ENCODE data around the gene CA6.
"Not testable (repeated sequence)": the region's sequence is repeated elsewhere in the genome, so short reads cannot be mapped to it uniquely, and the experiment has no call there.

The CA6 gene

DNA sequence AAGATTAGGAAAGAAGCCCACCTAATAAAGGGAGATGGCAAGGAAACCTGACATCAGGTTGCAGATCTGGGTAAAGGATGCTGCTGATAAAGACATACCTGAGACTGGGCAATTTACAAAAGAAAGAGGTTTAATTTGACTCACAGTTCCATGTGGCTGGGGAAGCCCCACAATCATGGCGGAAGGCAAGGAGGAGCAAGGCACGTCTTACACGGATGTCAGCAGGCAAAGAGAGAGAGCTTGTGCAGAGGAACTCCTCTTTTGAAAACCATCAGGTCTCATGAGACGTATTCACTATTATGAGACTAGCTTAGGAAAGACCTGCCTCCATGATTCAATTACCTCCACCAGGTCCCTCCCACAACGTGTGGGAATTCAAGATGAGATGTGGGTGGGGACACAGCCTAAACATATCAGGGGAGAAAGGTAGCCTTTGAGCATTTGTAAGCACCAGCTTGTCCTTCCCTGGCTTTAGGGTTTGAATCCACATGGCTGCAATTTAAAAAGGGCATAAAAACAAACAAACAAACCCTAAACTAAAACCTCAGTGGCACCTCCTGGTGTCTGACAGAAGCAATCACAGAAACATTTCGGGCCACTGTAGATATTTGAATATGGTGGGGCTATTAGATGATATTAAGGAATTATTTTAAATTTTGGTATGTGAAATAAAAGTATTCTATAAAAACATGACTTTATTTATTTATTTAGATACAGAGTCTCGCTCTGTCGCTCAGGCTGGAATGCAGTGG, 47.4 kb downstream of the CA6 start:
- TF ChIP-seq, protein P1, sequence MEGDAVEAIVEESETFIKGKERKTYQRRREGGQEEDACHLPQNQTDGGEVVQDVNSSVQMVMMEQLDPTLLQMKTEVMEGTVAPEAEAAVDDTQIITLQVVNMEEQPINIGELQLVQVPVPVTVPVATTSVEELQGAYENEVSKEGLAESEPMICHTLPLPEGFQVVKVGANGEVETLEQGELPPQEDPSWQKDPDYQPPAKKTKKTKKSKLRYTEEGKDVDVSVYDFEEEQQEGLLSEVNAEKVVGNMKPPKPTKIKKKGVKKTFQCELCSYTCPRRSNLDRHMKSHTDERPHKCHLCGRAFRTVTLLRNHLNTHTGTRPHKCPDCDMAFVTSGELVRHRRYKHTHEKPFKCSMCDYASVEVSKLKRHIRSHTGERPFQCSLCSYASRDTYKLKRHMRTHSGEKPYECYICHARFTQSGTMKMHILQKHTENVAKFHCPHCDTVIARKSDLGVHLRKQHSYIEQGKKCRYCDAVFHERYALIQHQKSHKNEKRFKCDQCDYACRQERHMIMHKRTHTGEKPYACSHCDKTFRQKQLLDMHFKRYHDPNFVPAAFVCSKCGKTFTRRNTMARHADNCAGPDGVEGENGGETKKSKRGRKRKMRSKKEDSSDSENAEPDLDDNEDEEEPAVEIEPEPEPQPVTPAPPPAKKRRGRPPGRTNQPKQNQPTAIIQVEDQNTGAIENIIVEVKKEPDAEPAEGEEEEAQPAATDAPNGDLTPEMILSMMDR (conservative IDR thresholded peaks at IDR 0.05; ENCODE audit: low read depth, low read length) = peak; percentile 26
- no peak for DNase-seq (ENCODE audit: low read depth)
- no peak overlapping the region for H3K4me3 ChIP-seq (ENCODE audit: low read length)

DNA sequence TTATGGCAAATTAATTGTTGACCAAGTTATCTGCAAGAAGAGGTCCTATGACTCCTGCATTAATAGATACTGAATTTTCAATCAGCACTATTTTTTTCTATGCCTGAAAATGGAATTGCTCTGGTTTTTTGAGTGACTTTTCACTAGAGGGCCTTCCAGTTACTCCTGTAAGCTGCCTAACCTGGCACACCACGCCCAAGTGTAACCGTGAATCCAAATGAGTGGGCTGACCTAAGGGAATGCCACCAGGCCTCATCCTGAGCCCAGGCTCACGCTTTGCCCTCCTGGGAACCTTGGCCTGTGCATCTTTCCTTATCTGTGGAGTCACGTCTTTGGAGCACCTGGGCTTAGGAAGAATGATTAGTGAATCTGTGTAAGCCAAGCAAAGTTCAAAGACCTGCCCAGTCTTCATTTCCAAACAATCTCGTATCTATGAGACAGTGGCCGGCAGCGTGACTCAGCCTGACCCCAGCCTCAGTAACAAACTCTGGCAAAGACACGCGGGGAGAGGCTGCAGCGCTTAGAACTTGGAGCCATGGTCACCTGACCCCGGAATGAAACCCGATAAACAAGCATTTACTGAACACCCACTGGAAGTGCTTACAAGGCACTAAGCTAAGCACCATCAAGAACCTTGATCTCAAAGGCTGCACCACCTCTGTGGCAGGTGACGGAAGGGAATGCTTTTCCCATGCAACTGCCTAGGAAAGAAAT, 48.5 kb downstream of the CA6 start:
- not testable (repeated sequence) for DNase-seq (ENCODE audit: low read depth); H3K4me3 ChIP-seq (ENCODE audit: low read length)

DNA sequence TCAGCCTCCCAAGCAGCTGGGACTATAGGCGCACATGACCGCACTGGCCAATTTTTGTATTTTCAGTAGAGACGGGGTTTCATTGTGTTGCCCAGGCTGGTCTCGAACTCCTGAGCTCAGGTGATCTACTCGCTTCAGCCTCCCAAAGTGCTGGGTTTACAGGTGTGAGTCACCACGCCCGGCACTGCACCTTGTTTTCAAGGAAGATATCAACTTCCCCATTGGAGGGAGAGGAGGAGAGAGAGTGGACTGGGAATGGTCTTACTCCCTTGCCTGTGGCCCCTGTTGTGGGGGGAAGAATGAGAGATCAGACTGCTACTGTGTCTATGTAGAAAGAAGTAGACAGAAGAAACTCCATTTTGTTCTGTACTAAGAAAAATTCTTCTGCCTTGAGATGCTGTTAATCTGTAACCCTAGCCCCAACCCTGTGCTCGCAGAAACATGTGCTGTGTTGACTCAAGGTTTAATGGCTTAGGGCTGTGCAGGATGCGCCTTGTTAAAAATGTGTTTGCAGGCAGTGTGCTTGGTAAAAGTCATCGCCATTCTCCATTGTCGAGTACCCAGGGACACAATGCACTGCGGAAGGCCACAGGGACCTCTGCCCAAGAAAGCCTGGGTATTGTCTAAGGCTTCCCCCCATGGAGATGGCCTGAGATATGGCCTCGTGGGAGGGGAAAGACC, 56.0 kb downstream of the CA6 start:
- not testable (repeated sequence) for H3K4me3 ChIP-seq (ENCODE audit: low read length); DNase-seq (ENCODE audit: low read depth)

DNA sequence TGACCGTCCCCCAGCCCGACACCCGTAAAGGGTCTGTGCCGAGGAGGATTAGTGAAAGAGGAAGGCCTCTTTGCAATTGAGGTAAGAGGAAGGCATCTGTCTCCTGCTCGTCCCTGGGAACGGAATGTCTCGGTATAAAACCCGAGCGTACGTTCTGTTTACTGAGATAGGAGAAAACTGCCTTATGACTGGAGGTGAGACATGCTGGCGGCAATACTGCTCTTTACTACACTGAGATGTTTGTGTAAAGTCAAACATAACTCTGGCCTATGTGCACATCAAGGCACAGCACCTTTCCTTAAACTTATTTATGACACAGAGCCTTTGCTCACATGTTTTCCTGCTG, 56.5 kb downstream of the CA6 start:
- not testable (repeated sequence) for DNase-seq (ENCODE audit: low read depth)

DNA sequence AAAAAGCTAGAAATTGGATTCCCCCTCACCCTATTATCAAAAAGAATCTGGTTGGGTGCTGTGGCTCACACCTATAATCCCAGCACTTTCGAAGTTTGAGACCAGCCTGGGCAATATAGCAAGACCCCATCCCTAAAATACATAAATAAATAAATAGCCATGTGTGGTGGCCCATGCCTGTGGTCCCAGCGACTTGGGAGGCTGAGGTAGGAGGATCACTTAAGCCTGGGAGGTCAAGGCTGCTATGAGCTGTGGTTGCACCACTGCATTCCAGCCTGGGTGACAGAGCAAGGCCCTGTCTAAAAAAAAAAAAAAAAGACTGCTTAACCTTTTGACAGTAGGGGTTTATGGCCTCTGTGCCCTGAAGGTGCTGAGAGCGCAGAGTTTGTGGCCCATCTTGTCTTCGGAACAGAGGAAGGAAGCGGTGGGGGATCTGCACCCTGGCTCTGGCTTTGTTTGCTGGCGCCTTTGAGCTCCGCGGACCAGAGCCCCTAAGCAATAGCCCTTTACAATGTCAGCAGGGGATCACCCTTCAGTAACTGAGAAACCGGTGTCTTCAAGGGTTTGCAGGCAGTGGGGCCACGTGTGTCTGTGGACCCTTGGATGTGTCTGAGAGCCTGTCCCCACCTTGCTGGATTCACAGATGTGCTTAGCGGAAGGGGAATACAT, 58.5 kb downstream of the CA6 start:
- TF ChIP-seq, protein P1 (conservative IDR thresholded peaks at IDR 0.05; ENCODE audit: low read depth, low read length) = no peak
- no peak overlapping the region for H3K4me3 ChIP-seq (ENCODE audit: low read length)
- no peak for DNase-seq (ENCODE audit: low read depth)

More for the DNA sequence above, 56.5 kb downstream of the CA6 start:
- H3K4me3 ChIP-seq (ENCODE audit: low read length) = not testable (repeated sequence)

DNA sequence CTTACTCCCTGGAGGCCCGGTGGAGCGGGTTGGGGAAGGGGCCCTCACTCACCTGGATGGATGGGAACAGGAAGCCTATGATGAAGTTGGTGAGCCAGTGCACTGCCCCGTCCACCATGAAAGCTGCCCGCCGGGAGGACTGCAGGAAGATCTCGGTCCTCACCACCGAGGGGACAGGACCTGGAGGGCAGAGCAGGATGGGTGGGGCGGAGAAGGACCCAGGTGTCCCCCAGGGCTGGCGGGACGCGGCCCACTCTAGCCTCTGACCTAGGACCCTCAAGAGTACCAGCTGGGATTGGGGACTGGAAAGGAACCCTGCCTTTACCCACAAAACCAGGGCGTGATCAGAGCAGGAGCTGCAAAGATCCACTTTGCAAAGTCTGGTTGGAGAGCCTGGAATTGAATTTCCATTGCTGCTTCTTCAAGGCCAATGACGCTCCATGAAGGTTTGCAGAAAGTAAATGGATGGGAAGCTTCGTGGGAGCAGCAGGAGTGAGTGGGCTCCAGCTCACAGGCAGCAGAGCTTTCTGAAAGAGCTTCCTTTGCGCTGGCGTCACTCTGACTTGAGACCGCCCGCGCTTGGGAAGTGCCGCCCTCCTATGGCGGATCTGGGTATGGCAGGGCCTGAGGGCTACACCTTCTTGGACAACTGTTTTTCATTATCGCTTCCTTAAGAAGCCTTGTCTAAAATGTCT, 59.2 kb downstream of the CA6 start:
- peak; percentile 13 for DNase-seq (ENCODE audit: low read depth)
- no peak overlapping the region for H3K4me3 ChIP-seq (ENCODE audit: low read length)
- TF ChIP-seq, protein P1 (conservative IDR thresholded peaks at IDR 0.05; ENCODE audit: low read depth, low read length) = peak; percentile 99

DNA sequence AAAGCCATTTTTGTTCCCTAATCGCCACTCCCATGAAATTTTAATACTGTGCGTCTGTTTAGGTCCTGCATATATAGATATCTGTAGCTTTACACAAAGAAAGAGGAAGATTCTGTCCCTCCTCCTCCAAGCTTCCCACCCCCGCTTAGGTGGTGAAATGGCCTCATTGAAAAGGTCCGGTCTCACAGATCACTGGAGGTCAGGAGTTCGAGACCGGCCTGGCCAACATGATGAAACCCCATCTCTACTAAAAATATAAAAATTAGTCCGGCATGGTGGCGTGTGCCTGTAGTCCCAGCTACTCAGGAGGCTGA, 59.7 kb downstream of the CA6 start:
- no peak overlapping the region for H3K4me3 ChIP-seq (ENCODE audit: low read length)
- DNase-seq (ENCODE audit: low read depth) = no peak
- TF ChIP-seq, protein P1 (conservative IDR thresholded peaks at IDR 0.05; ENCODE audit: low read depth, low read length) = no peak

DNA sequence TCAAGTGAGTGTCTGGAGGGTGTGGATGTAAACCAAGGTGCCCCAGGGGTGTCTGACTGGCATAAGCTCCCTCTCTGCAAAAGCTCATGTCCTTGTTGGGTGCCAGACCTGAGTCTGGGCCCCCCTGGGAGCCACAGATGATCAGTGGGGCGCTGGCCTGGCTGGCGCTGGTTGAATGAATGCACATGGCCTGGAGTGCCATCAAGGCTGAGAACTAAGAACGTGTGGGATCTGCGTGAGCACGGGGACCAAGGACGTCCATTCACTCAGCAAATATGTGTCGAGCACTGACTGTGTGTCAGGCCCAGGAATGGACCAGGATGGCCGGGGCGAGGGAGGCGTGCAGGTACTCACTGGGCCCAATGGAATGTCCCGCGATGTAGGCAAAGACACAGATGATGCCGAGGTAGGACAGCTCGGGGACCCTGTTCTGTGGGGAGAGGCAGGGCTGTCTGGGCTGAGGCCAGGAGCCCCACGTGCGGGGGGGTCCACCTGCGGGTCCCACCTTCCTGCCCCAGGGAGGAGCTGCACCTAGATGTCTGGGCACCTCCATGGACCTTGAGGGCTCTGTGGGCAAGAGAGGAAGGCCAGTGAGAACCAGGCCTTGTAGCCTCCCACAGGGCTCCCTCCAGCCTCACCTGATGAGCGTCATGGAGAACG, 61.4 kb downstream of the CA6 start:
- no peak for DNase-seq (ENCODE audit: low read depth)
- TF ChIP-seq, protein P1 (conservative IDR thresholded peaks at IDR 0.05; ENCODE audit: low read depth, low read length) = no peak
- no peak overlapping the region for H3K4me3 ChIP-seq (ENCODE audit: low read length)

All from retinal pigment epithelial cell (primary cell).